ENCODE data around the gene LOXL3.
A peak's percentile ranks its signal among the peaks of the same experiment; 100 is the strongest.

The LOXL3 gene

DNA sequence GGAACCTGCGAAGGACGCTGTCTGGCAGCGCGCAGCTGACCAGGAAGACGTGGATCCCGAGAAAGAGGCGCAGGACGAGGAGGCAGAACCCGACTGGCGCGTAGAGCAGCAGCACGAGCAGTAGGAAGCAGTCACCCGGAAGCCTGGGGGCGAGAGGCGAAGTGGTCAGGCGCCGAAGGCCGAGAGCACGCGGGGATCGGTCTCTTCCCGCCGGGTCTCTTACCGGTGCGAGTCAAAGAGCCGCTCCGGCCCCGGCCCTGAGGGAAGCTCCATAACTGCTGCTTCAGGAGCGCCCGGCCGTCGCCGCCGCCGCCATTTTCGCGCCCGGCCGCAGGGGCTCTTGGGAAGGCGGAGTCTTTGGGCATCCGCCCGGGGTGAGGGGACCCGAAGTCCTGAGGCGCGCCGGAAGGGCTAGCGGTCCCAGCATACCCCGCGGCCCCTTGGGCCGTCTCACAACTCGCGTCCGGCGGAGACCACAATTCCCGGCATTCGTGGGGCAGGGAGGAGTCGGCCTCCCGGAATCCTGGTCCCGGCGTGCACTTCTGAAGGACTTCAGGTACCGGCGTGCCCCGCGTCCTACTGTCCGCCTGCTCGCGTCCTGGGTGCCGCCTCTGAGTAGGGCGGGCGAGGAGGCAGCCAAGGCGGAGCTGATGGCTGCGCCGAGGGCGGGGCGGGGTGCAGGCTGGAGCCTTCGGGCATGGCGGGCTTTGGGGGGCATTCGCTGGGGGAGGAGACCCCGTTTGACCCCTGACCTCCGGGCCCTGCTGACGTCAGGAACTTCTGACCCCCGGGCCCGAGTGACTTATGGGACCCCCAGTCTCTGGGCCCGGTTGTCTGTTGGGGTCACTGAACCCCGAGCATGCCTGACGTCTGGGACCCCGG is 24.1 kb downstream of the LOXL3 start, which contains the start of the genes AUP1 and HTRA2:
AUP1 (minus strand) TSS at position 350 of the 882 bp plus-strand sequence; CDS start at position 273, 77 bp downstream.
HTRA2 (plus strand) TSS at position 577 of the 882 bp plus-strand sequence; CDS start at position 651, 74 bp downstream.
- peak; percentile 57 to 77 for DNase-seq (ENCODE audit: low read depth in 2 of 2, low spot score in 1 of 2)

DNA sequence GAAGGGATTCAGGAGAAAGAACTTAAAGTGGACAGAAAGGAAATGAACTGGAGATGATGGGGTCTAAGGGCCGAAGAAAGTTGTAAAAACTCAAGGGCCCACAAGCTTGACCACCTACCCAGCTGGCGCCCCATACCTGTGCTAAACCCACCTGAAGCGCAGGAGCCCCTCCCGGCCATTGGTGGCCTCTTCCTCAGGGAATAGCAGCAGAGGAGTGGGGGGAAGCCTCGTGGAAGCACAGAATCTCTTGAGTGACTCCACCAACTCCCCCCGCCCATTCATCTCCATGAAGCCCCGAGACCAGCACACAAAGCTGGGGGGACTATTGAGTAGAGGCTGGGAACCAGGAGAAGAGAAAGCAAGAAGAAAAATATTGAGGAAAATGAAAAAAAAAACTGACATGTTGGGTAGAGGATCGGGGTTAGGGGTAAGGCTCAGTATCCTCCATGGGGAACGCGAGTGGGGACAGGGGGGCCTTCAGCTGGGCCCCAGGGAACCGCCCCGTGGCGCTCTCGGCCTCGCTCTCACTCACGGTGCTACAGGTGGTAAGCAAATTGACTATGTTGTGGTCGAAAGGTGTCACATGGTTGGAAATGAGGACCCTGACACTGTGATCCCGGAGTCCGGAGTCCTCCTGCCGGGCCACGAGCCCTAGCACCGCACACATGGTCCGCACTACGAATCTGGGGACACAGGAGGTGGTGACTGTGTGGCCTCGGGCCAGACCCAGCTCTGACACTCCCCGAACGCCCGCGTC is 25.0 kb downstream of the LOXL3 start:
- peak in 1 of 2 donors; percentile 20 for DNase-seq (ENCODE audit: low read depth in 2 of 2, low spot score in 1 of 2)

DNA sequence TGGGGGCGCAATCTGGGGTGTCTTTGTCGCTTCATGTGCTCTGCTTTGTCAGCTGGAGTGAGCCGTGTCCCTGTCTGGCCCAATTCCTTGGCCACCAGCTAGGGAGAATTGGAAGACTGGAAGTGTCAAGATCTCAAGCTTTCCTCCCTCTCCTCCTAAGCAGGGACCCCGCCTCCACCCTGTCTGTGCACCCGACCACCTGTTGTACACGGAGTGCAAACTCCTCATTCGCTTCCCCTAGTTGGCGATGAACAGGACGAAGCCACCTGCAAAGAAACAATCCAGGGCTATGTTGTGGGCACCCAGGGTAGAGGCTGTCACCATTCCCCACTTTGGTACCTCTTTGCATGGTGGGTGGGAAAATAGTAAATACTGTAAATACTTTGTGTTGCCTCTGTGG is 26.0 kb downstream of the LOXL3 start:
- no peak for DNase-seq (ENCODE audit: low read depth in 2 of 2, low spot score in 1 of 2)

DNA sequence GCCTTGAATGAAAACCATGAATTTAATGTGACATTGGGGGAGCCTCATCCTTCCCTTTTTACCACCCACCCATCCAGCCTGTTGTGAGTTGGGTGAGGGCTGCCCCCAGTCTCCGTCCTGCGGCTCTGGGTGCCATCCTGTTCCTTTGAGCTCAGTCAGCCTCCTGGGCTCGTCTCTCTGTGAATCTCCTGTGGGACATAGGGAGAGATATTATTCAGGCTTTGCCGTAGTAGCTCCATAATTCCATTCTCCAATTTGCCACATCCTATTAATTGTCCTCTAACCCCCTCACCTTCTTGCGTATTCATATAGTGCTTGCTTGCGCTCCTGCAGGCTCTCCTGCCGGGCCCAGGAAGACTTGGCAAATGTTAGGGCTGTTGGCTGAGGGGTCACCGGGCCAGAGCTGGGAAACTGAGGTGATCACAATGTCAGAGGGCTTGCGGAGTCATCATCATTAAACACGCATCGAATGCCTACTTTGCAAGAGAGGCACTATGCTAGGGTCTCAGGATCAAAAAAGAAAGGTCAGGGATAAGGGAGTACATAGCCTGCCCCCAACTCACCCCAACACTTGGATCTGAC is 27.0 kb downstream of the LOXL3 start:
- DNase-seq (ENCODE audit: low read depth in 2 of 2, low spot score in 1 of 2): no peak

DNA sequence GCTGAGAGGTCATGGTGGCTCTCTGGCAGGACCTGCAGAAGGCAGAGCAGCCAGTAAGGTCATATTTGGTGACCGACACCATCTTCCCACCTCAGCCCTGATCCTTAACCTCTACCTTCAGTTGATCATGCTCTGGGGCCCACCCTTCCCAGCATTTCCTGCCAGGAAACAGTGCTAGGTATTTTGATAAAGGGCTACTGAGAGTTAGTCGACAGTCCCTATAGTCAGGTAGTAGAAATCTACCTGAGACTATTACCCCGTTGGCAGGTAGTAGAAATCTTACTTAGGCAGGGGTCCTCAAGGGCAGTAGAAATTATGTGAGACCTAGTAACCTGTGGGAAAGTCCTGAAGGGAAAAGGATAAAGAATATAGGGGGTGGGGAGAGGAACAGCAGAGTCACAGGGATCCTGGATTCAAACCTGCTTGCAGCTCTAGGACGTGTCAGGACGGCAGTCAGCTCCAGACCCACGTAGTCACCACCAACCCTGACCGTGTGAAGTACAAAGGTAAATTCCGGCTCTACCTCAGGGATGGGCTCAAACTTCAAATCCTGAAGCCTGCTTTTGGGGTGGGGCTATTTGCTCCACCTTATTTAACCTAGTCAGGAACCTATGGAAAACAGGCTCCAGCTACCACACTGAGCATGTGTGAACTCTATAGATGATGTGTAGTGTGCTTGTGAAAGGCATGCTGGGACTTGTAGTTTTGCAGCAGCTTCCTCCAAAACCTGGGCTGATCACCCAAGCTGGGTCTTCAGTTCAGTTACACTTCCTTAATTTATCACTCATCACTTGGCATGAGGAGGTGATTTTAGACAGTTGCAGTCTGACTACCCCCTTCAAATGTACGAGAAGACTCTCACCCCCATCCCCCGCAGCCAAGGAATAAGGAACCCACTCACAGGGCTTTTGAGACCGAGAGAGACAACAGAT is 27.8 kb downstream of the LOXL3 start, which contains the start of gene DQX1:
DQX1 (minus strand) TSS at position 515 of the 932 bp plus-strand sequence; CDS start at position 13, 502 bp downstream.
- no peak for DNase-seq (ENCODE audit: low read depth in 2 of 2, low spot score in 1 of 2)

DNA sequence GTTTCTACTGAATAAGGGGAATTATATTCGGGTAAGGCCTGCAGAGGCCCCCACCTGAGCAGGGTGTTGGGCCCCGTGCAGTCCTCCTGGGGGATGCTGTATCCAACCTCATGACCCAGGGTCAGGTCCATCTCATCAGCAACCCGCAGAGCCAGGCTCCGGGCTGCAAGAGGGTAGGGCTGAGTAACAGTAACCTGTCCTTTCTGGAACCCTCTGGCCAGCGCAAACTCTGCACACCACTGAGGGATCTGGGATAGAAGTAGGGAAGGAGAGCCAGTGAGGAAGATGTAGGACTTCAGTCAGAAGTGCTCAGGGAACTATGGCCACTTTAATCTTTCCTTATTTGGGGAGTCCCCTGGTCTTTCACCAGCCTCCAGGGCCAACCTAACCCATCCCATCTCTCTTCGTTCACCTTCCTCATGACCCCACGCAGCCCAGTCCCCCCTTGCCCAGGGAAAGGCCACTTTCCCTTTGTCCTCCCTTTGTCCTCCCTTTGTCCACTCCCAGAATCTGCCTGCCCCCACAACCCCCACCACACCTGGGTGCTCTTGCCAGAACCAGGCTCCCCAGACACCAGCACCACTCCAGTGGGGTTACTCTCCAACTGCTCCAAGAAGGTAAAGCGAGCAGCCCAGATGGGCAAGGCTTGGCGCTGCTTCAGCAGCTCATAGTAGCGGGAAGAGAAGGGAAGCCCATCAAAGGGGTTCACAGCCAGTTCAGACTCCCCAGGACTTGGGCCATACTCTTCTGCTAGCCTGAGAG is 28.6 kb downstream of the LOXL3 start:
- DNase-seq (ENCODE audit: low read depth in 2 of 2, low spot score in 1 of 2): no peak

DNA sequence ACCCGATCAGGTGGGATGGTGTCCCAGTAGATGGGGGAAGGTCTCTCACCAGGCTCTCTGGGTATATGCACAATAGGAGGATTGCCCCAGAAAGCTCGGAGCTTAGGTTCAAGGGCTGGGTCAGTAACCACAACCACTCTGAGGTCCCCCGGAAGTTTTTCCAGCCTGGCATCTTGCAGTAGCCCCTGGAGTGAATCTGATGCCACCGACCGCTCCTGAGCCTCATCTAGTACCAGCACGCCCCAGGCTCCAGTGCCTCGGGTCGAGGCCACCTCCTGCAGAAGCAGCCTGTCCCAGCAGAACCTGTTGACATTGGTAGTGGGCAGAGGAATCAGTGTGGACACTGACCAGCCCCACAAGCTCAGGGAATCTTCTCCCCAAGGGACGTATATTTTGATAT is 29.7 kb downstream of the LOXL3 start:
- no peak for DNase-seq (ENCODE audit: low read depth in 2 of 2, low spot score in 1 of 2)

DNA sequence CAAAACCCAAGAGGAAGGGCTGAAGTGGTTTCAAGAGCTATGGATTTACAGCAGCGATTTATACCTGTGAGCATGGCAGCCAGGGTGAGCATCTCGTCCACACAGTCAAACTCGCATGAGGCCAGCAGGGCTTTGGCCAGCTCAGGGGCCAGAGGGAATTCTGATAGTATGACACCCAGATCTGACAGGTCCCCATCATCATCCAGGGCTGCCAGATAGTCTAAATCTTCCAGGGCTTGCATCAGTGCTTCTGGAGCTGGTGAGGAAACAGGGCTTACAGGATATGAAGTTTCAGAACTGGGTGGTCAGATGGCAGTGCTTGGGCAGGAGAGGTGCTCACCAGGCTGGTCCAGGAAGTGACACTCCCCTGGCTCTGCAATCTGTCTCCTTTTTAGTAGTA is 31.2 kb downstream of the LOXL3 start:
- no peak for DNase-seq (ENCODE audit: low read depth in 2 of 2, low spot score in 1 of 2)

DNA sequence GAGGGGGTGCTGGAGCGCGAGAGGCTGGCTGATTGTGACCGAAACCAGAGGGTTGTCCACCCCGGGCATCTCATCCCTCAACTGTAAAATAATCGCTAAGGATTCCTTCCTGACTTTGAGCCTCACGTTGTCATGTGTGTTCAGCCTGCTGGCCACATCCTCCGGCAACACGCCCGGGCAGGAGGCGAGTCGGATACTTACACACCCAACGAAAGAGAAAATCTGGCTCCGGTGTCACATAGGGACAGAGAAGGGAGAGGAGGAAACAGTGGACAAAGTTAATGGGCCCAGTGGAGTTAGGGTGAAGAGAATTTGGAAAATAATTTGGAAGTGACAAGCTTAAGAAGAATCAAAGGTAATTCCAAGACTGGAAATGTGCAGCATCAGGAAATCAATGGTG is 37.1 kb downstream of the LOXL3 start:
- DNase-seq (ENCODE audit: low read depth in 2 of 2, low spot score in 1 of 2): no peak

DNA sequence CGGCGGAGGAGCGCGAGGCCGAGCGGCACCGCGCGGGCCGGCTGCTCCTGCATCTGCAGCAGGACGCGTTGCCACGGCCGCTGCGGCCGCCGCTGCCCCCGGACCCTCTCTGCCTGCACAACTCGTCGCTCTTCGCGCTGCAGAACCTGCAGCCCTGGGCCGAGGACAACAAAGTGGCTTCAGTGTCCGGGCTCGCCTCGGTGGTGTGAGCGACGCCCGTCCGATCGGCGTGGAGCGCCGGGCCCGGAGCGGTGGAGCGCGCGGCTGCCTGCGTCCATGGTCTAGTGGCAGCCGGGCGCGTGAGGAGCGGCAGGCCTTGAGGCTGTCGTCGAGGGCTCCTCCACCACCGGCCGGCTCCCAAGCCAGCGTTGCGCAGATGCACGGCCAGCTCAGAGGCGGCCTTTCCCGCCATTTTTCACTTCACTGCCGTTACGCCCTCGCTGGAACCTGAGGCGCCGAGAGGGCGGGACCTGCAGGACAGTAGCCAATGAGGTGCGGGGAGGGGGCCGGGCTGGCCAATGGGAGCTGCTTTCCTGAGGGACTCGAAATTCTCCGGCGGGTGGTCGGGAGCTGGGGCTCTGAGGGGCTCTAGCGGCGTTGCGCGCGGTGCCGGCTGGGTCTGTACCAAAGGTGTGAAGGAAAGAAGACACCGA is 37.6 kb downstream of the LOXL3 start:
- DNase-seq (ENCODE audit: low read depth in 2 of 2, low spot score in 1 of 2): peak; percentile 47 to 57

DNA sequence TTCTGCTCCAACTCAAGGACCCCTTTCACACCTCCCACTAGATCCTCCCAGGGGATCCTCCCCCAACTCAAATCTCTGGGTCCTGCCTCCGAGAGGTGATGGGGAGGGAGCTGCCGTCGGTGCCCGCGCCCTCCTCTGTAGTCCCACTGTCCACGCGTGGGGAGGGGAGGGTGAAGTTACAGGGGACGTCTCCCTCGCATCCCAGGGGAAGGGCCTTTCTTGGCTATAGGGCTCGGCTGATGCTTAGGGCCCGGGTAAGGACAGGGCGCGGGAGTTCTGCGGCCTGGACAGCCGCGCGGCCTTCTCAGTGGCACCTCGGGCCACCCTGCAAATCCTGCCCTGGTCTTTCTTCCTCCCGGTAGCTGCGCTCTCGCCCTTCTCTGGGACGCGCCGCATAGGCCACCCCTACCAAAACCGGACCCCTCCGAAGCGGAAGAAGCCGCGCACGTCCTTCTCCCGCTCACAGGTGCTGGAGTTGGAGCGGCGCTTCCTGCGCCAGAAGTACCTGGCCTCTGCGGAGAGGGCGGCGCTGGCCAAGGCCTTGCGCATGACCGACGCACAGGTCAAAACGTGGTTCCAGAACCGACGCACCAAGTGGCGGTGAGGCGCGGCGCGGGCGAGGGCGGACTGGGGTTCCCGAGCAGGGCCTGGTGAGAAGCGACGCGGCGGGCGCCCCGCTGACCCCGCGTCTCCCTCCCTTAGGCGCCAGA is 38.3 kb downstream of the LOXL3 start:
- no peak for DNase-seq (ENCODE audit: low read depth in 2 of 2, low spot score in 1 of 2)

DNA sequence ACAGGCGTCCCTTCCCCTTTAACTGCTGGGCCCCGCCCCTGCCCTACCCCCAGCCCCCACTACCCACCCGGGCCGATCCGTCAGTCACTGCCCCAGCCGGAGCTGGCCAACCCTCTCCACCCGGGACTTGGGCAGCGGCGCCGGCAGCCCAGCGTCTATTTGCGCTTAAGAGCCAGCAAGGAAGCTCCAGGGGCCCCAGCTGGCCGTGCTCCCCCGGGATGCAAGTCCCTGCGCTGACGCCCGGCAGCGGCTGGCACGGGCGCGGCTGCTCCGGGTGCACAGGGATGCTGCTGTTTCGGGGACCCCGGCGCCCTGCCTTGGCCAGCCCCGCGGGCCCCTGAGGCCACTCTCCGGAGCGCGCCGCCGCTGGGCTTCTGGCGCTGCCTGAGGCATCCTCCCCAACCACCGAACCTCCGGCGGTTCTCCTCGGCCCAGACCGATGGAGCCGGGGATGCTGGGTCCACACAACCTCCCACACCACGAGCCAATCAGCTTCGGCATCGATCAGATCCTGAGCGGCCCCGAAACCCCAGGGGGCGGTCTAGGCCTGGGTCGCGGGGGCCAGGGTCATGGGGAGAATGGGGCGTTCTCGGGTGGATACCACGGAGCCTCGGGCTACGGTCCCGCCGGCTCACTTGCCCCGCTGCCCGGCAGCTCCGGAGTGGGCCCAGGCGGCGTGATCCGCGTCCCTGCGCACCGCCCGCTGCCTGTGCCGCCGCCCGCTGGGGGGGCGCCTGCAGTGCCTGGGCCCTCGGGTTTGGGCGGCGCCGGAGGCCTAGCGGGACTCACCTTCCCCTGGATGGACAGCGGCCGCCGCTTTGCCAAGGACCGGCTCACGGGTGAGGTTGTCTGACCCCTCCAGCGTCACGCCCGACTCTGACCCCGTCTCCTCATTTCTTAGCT is 39.1 kb downstream of the LOXL3 start, which contains the start of gene TLX2:
TLX2 (plus strand) TSS at position 83 of the 903 bp plus-strand sequence; CDS start at position 440, 357 bp downstream.
- no peak for DNase-seq (ENCODE audit: low read depth in 2 of 2, low spot score in 1 of 2)

DNA sequence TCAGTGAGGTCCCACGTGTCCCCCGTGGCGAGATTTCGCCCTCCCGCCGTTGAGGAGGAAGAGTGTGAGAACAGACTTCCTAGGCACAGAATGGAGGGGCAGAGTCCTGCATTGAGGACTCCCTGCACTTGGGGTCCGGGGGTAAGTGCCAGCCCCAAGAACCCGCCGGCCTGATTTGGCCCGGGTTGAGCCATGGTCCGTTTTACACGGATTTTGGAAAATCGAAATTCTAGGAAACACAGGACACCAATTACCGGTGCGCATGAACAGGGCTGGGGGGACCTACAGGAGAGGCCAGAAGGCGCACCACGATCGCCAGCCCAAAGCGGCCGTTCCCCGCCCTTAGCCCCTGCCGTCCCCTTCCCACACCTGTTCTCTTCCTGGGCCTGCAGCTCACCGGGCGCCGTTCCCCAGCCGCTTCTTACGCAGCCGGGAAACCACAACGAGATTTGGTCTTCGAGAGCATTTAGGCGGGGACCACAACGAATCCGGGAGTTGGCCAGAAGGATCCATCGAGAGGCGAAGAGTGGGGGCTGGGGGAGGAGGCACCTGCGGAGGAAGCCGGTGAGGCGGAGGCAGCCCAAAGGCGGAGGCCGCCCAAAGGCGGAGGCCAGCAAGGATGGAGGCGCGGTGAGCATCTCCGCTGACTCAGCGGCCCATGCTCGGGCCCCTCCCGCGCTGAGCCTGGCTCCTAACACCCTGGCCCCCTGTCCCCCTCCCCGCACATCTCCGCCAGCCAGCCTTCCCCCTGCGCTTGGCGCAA is 40.0 kb downstream of the LOXL3 start:
- DNase-seq (ENCODE audit: low read depth in 2 of 2, low spot score in 1 of 2): no peak

DNA sequence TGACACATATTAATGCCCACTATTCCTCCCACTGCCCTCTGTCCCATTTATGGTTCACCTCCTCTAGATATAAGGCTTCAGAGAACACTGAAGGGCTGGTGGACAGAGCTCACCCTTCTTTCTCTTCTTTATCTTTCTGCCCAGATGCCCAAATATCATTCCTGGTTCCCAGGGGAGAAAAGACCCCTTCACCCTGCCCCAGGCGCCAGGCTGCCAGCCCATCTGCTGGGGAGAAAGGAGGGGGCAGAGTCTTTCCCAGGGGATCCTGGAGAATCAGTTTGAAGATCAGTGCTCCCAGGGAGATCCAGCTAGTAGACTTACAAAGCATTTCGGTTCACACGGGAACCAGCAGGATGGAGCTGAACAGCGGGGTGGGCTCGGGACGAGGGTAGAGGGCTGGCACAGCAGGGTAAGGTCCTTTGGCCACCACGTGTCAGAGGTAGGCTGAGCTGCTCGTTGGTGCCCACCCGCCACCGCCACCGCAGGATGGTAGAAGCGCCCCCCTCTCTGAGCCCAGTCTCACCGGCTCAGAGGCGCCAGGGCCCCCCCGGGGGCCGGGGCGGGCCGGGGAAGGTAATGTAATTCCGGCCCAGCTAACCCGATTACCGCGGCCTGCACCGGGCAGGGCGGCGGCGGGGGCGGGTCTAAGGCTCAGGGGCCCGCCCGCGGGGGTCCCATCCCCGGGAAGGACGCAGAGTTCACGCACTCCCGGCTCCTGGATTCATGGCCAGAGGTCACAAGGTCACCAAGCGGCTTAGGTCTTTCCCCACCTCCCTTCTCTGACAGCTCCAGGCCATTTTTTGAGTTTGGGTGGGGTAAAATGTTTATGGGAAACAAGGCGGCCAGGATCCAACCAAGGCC is 40.8 kb downstream of the LOXL3 start:
- DNase-seq (ENCODE audit: low read depth in 2 of 2, low spot score in 1 of 2): no peak

DNA sequence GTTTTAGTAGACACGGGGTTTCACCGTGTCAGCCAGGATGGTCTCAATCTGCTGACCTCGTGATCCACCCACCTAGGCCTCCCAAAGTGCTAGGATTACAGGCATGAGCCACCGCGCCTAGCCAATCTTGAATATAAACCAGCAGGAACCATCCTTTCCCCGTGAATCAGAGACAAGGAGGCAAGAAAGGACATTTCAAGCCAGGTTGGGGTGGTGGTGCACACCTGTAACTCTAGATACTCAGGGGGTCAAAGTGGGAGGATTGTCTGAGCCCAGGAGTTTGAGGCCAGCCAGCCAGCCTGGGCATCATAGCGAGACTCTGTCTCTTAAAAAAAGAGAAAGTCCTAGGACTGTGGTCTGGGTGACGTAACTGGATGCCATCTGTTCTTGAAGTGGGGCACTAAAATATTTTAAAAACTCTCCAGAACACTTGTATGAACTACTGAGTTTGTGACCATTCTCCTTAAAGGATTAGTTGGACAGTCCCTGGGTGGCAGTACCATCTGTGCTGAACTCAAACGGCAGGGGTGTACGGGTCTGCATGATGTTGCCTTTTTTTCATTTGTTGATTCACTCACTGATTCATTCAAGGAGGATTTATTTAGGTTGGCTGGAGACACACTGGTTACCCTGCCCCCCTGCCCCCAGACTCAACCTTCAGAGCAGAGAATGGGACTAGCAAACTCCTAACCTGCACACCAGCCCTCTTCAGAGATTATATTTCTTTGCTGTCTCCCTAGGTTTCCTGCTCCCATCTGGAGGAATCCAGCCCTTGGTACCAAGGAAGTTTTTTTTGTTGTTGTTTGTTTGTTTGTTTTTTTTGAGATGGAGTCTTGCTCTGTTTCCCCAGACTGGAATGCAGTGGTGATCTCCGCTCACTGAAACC is 42.4 kb downstream of the LOXL3 start:
- no peak for DNase-seq (ENCODE audit: low read depth in 2 of 2, low spot score in 1 of 2)

Data from stimulated activated CD8-positive, alpha-beta memory T cell treated with anti-CD3 and anti-CD28 coated beads, Interleukin-4, amount 100 ng/mL, for 4 hours (primary cell).